ENCODE results near the gene DLG4.
A peak's percentile ranks its signal among the peaks of the same experiment; 100 is the strongest.

DLG4 gene

DNA sequence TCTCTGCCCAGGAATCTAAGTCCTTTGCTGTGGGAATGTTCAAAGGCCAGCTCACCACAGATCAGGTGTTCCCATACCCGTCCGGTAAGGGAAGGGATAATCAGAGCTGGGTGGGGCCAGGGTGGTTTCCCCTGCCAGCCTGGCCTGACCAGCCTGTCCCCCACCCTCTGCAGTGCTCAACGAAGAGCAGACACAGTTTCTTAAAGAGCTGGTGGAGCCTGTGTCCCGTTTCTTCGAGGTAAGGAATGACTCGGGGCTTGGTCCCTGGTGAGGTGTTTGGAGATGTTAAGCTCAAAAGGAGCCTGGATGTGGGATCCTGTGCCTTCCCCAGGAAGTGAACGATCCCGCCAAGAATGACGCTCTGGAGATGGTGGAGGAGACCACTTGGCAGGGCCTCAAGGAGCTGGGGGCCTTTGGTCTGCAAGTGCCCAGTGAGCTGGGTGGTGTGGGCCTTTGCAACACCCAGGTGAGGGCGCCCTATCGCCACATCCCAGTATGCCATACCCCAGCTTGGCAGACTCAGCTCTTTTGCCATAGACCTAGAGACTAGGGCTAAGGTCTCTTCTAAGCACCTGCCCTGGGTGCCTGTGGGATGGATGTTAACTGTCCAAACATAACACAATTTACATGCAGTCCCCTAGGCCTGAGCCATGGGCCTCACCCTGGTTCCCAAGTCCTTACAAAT lies 1.1 kb upstream of the DLG4 start:
- peak overlapping the region; percentile 87 for H3K4me3 ChIP-seq (ENCODE audit: extremely low read depth, insufficient read depth, low read length, poor library complexity, severe bottlenecking)
- H3K27ac ChIP-seq (ENCODE audit: low read depth, low read length, severe bottlenecking): peak overlapping the region; percentile 91
- no peaks in the 10 kb centered on the region for H3K9me3 ChIP-seq (ENCODE audit: control insufficient read depth, low read length)
- 49 to 76% methylated on average over 8 to 10 of the region's 11 CpGs for WGBS, 2 experiments (ENCODE audit: insufficient coverage in 2 of 2)
- peaks cover 47% of the 10 kb centered on the region for H3K4me1 ChIP-seq (ENCODE audit: control insufficient read depth, insufficient read depth, low read length, poor library complexity, severe bottlenecking)
- peaks cover 47% of the 10 kb centered on the region for H3K36me3 ChIP-seq (ENCODE audit: control insufficient read depth, insufficient read depth, low read length)

DNA sequence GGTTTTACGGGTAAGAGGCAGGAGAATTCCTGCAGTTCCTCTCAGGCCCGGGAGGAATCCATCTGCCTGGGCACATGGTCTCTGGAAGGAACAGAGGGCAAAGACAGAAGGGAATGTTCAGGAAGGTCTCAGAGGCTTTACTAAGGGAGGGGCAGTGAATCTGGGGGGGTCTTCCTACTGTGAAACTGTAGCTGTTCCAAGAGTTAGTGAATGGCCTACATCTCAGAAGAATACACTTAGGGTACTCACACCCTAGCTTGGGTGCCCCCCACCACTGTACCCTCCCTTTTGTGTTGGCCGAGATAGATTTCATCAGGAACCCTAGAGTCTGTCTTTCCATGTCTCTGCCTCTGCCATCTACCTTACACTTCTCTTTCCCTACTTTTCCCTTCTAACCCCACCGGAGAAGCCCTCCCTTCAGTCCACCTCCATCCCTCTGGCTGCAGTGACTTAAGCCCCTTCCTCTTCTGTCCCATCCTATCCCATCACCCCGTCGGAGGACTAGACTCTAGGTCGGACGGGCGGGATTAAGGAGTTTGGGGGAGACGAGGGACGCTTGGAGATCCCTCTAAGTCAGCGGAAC lies 316 bp downstream of the DLG4 start:
- peak overlapping the region; percentile 87 for H3K4me3 ChIP-seq (ENCODE audit: extremely low read depth, insufficient read depth, low read length, poor library complexity, severe bottlenecking)
- peaks cover 33% of the 10 kb centered on the region for H3K36me3 ChIP-seq (ENCODE audit: control insufficient read depth, insufficient read depth, low read length)
- H3K9me3 ChIP-seq (ENCODE audit: control insufficient read depth, low read length): no peaks in the 10 kb centered on the region
- WGBS, 2 experiments (ENCODE audit: insufficient coverage in 2 of 2): 30 to 32% methylated on average over 4 to 11 of the region's 12 CpGs
- peak overlapping the region; percentile 91 for H3K27ac ChIP-seq (ENCODE audit: low read depth, low read length, severe bottlenecking)
- peaks cover 42% of the 10 kb centered on the region for H3K4me1 ChIP-seq (ENCODE audit: control insufficient read depth, insufficient read depth, low read length, poor library complexity, severe bottlenecking)

DNA sequence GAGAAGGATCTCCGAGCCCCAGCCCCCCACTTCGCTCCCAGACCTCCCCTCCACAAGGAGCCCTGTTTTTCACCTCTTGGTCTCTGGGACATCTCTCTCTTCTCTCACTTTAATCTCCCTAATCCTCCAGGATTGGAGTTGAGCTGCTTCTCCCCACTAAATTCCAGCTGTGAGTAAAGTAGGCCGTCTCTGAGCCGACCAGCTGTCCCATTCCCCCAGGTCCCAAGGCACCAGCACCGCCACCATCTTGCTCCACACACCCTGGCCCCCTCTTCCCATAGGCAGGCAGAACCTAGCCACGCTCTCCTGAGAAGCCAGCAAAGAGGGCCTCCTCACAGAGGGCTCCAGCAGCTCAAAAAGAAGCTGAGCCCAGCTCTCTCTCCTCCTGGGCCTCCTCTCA lies 878 bp downstream of the DLG4 start:
- no peaks in the 10 kb centered on the region for H3K9me3 ChIP-seq (ENCODE audit: control insufficient read depth, low read length)
- H3K27ac ChIP-seq (ENCODE audit: low read depth, low read length, severe bottlenecking): peak overlapping the region; percentile 10
- 68 to 83% methylated on average over 4 of the region's 6 CpGs for WGBS, 2 experiments (ENCODE audit: insufficient coverage in 2 of 2)
- H3K4me3 ChIP-seq (ENCODE audit: extremely low read depth, insufficient read depth, low read length, poor library complexity, severe bottlenecking): no peak overlapping the region
- H3K4me1 ChIP-seq (ENCODE audit: control insufficient read depth, insufficient read depth, low read length, poor library complexity, severe bottlenecking): peaks cover 41% of the 10 kb centered on the region
- H3K36me3 ChIP-seq (ENCODE audit: control insufficient read depth, insufficient read depth, low read length): peaks cover 28% of the 10 kb centered on the region

DNA sequence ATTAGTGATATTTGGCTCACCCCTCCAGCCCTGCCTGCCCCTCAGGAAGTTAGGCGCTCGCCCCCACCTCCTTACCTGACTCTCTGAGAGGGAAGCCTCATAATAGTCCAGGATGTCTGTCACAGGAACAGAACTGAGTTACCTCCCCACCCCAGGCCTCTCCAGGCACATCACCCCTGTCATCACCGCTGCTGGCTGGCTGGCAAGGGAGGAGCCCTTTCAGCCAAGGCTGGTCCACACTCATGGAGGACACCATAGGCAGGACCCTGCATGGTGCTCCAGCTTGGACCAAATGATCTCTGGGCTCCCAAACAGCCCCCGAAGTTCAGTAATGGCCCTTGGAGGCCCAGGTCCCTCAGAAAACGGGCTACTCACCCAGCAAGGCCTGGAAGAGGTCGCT lies 1.5 kb downstream of the DLG4 start:
- Histone ChIP-seq H3K27ac (ENCODE audit: low read depth, low read length, severe bottlenecking) (peak overlapping the region; percentile 20), H3K4me3 (ENCODE audit: extremely low read depth, insufficient read depth, low read length, poor library complexity, severe bottlenecking) (peak overlapping the region; percentile 66), H3K9me3 (ENCODE audit: control insufficient read depth, low read length) (no peaks in the 10 kb centered on the region), H3K36me3 (ENCODE audit: control insufficient read depth, insufficient read depth, low read length) (peaks cover 22% of the 10 kb centered on the region), H3K4me1 (ENCODE audit: control insufficient read depth, insufficient read depth, low read length, poor library complexity, severe bottlenecking) (peaks cover 41% of the 10 kb centered on the region)
- WGBS, 2 experiments (ENCODE audit: insufficient coverage in 2 of 2): 78 to 96% methylated on average over 3 to 4 of the region's 6 CpGs

DNA sequence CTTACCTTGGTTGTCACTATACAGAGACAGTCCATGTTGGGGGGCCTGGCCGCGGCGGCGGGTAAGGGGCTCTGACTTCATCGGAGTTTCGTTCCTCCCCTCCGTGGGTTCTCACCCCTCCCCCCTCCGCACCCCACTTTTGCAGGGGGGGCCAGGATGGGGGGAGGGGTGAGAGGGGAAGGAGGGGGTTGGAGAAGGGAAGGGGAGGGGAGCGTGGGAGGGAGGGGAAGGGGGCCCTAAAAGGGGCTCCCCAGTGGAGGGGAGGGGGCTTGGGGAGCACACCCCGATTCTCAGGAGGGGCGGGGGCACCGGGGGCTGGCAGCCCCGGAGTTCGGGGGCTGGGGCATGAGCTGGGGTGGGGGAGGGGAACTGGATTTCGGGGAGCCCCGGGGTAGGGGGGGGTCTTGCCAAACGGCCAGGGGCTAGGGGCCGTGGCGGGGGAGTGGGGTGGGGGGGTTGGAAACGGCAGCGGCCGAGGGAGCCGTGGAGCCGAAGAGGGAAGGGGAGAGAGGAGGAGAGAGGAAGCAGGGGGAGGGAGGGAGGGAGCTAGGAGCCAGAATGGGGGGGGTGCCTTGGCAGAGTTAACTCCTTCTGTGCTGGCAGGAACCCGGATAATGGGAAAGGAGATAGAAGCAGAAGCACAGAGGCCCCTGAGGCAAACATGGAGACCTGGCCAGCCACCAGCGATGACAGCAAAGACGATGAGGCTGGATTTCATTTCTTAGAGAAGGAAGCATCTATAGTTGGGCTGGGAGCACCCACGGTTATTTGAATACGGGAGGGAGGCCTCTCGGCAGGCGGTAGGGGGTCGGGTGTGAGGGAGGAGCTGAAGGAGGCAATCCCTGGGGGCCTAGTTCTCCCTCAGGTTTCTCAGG lies 2.3 kb downstream of the DLG4 start:
- Histone ChIP-seq H3K27ac (ENCODE audit: low read depth, low read length, severe bottlenecking) (peak overlapping the region; percentile 39), H3K4me1 (ENCODE audit: control insufficient read depth, insufficient read depth, low read length, poor library complexity, severe bottlenecking) (peaks cover 42% of the 10 kb centered on the region)

DNA sequence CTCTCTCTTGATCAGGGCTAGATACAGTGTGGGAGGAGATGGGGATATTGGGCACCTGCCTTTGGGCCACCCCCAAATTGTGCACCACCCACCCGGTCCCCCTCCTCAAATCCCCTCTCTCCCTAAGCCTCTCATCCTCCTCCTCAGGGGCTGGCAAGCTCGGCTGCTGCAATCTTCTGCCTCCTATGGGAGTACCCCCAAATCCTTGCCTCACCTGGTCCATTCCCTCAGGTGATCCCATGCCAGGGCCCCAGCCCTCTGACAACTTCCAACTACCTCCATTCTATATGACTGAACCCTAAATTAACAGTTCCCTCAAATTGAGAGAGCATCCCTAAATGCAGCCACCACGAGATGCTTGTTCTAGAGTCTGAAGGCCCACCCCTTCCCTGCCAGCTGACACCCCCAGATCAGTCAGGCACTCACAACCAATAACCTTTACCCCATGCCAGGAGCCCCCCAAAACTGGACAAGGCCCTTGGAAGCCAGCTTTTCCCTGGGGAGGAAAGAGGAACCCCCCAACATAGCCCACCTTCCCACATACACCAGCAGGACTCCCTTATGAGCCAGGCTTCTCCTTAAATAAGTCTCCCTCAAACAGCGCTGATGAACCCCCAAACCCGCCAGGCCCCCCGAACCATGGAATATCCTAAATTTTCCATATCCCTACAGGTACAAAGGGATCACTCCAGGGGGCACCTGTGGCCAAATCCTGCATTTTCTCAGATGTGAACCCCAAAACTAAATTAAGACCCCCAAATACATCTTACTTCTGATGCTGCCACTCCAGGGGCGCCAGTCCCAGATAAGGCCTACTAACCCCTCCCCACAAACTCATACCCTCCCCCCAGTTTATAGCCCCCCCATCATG lies 3.2 kb downstream of the DLG4 start:
- Histone ChIP-seq H3K4me1 (ENCODE audit: control insufficient read depth, insufficient read depth, low read length, poor library complexity, severe bottlenecking) (peaks cover 47% of the 10 kb centered on the region), H3K27ac (ENCODE audit: low read depth, low read length, severe bottlenecking) (peak overlapping the region; percentile 39), H3K4me3 (ENCODE audit: extremely low read depth, insufficient read depth, low read length, poor library complexity, severe bottlenecking) (peak overlapping the region; percentile 66), H3K36me3 (ENCODE audit: control insufficient read depth, insufficient read depth, low read length) (peaks cover 5% of the 10 kb centered on the region), H3K9me3 (ENCODE audit: control insufficient read depth, low read length) (no peaks in the 10 kb centered on the region)
- WGBS, 2 experiments (ENCODE audit: insufficient coverage in 2 of 2): 19 to 24% methylated on average over 5 of the region's 7 CpGs

More for the DNA sequence above, 2.3 kb downstream of the DLG4 start:
- peak overlapping the region; percentile 66 for H3K4me3 ChIP-seq (ENCODE audit: extremely low read depth, insufficient read depth, low read length, poor library complexity, severe bottlenecking)
- 3 to 15% methylated on average over 4 to 9 of the region's 32 CpGs for WGBS, 2 experiments (ENCODE audit: insufficient coverage in 2 of 2)
- no peaks in the 10 kb centered on the region for H3K9me3 ChIP-seq (ENCODE audit: control insufficient read depth, low read length)
- peaks cover 14% of the 10 kb centered on the region for H3K36me3 ChIP-seq (ENCODE audit: control insufficient read depth, insufficient read depth, low read length)

DNA sequence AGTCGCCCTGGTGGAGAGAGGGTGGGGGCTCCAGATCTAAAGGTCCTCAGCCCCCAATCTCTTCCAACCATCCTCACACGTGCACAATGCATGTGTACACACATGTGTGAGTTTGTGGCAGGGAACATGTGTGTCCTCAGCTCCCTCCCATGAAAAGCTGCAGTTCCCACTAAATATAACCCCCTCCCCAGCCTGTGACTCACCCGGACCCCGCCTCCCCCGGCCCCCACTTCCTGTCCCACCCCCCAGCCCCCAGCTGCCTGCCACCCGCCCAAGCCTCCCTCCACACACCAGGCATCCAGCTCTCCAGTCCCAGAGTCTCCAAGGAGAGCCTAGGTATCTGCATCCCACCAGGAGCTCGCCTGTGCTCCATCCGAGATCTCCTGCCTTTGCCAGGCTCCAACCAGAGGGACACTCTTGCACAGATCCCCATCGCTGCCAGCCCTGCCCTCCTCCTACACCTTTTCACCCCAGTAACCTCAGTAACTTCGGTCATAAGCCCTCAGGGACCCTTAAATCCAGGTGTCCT lies 3.9 kb downstream of the DLG4 start:
- H3K4me3 ChIP-seq (ENCODE audit: extremely low read depth, insufficient read depth, low read length, poor library complexity, severe bottlenecking): peak overlapping the region; percentile 66
- no peaks in the 10 kb centered on the region for H3K36me3 ChIP-seq (ENCODE audit: control insufficient read depth, insufficient read depth, low read length)
- 7% methylated on average over 3 to 4 of the region's 10 CpGs for WGBS, 2 experiments (ENCODE audit: insufficient coverage in 2 of 2)

DNA sequence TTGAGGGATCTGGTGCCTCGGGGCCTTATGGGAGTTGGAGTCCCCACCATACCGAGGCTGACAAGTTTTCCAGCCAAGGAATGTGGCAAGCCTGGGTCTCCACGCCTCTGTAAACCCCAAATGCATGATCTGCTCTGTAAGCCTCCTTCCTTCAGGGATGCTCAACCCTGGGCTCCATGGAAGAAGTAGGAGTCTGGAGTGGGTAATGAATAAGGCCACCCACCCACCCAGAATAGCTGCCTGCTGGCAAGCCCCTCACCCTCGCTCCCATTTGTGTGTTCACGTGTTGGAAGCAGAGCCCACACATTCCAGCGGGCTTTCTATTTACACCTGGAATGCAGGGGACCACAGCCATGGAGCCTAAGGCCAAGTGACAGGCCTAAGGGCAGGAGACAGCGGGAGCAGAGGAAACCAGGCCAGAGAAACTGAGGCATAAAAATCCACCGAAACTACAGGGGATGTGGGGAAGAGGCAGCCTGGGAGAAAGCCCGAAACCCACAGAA lies 4.4 kb downstream of the DLG4 start:
- no peaks in the 10 kb centered on the region for H3K9me3 ChIP-seq (ENCODE audit: control insufficient read depth, low read length)
- H3K36me3 ChIP-seq (ENCODE audit: control insufficient read depth, insufficient read depth, low read length): no peaks in the 10 kb centered on the region
- peaks cover 43% of the 10 kb centered on the region for H3K4me1 ChIP-seq (ENCODE audit: control insufficient read depth, insufficient read depth, low read length, poor library complexity, severe bottlenecking)
- H3K4me3 ChIP-seq (ENCODE audit: extremely low read depth, insufficient read depth, low read length, poor library complexity, severe bottlenecking): peak overlapping the region; percentile 66
- WGBS, 2 experiments (ENCODE audit: insufficient coverage in 2 of 2): 0 to 4% methylated on average over 4 to 8 of the region's 9 CpGs
- H3K27ac ChIP-seq (ENCODE audit: low read depth, low read length, severe bottlenecking): peak overlapping the region; percentile 96

More for the DNA sequence above, 3.9 kb downstream of the DLG4 start:
- H3K9me3 ChIP-seq (ENCODE audit: control insufficient read depth, low read length): no peaks in the 10 kb centered on the region
- H3K4me1 ChIP-seq (ENCODE audit: control insufficient read depth, insufficient read depth, low read length, poor library complexity, severe bottlenecking): peaks cover 44% of the 10 kb centered on the region
- H3K27ac ChIP-seq (ENCODE audit: low read depth, low read length, severe bottlenecking): peak overlapping the region; percentile 96

DNA sequence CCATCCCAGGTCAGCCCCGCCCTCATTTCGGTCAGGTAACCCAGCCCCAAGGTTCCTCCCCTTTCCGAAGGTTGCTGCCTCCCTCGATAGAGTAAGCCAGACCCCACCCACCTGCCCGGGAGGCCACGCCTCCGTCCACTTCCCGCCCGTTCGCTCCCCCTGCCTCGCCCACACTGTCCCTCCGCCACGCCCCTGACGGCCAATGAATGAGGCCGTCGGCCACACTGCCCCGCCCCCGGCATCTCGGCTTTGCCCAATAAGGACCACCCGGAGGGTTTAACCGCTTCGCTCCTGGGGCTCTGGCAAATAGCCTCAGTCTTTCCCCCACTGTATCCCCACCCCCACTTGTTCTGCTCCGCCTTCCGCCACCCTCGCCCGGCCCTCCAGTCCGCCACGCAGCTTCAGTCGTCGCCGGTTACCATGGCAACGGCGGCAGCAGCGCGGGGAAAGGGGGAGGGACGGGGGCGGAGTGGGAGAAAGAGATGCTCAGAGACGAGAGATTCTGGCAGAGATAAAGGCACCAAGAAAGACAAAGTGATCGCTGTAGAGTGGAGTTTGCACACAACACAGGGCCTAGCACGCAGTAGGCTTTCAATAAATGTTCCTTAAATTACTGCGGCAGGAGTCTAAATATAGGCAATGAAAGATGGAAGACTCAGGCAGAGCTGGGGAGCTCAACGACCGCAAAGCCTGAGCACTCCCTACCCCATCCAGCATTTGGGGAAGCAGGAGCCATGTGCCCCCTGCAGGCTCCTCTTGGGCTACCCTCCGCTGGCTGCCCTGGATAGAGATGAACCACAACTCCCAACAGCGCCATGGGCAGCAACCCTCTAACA lies 5.1 kb downstream of the DLG4 start:
- Histone ChIP-seq H3K4me3 (ENCODE audit: extremely low read depth, insufficient read depth, low read length, poor library complexity, severe bottlenecking) (peak overlapping the region; percentile 66), H3K36me3 (ENCODE audit: control insufficient read depth, insufficient read depth, low read length) (no peaks in the 10 kb centered on the region), H3K9me3 (ENCODE audit: control insufficient read depth, low read length) (no peaks in the 10 kb centered on the region), H3K27ac (ENCODE audit: low read depth, low read length, severe bottlenecking) (peak overlapping the region; percentile 96), H3K4me1 (ENCODE audit: control insufficient read depth, insufficient read depth, low read length, poor library complexity, severe bottlenecking) (peaks cover 43% of the 10 kb centered on the region)
- WGBS, 2 experiments (ENCODE audit: insufficient coverage in 2 of 2): 0% methylated on average over 26 to 41 of the region's 45 CpGs

All from mesodermal cell (in vitro differentiated cells).